Keratinocyte (primary cell): ENCODE measurements around the gene PTPRD. TPM values are rescaled to one million over a fixed set of nuclear protein-coding genes. Genes with fewer than 3 reads are reported as not detected.

Source experiments
- DNase-seq: peaks from one replicate; pipeline ENCODE4 v3.0.0-alpha.2; 2011; ENCODE audit warnings: low read depth, missing footprints, low spot score
- FAIRE-seq: peaks from 2 replicates; lab custom pipeline; 2011; peaks lifted over from hg19 to GRCh38; lab: Jason Lieb, UNC
- H2AFZ ChIP-seq: 2 replicates; pipeline ENCODE4 v1.6.0; 2012; ENCODE audit warnings: low read length, control low read depth, inconsistent platforms; ENCODE audit not compliant: control insufficient read depth
- H3K27ac ChIP-seq: 2 replicates; pipeline ENCODE4 v1.5.1; 2011; ENCODE audit warnings: low read length; ENCODE audit not compliant: control insufficient read depth, insufficient read depth
- H3K27me3 ChIP-seq: 3 replicates; pipeline ENCODE4 v1.6.0; 2011; ENCODE audit warnings: low read length; ENCODE audit not compliant: control insufficient read depth, insufficient read depth; ENCODE audit errors: extremely low read depth
- H3K36me3 ChIP-seq, 2 experiments: 2 replicates in 1 of 2; 3 replicates in 1 of 2; pipeline ENCODE4 v1.5.1; 2011; ENCODE audit warnings: low read length in 2 of 2, mild to moderate bottlenecking in 1 of 2; ENCODE audit not compliant: control insufficient read depth in 2 of 2, insufficient read depth in 2 of 2; ENCODE audit errors: extremely low read depth in 1 of 2
- H3K4me1 ChIP-seq: 3 replicates; pipeline ENCODE4 v1.5.1; 2011; ENCODE audit warnings: low read length; ENCODE audit not compliant: control insufficient read depth, insufficient read depth; ENCODE audit errors: extremely low read depth
- H3K4me2 ChIP-seq: 3 replicates; pipeline ENCODE4 v1.6.0; 2011; ENCODE audit warnings: low read depth, low read length; ENCODE audit not compliant: control insufficient read depth, insufficient read depth; ENCODE audit errors: extremely low read depth
- H3K4me3 ChIP-seq, 3 experiments: fragments of 200-600 bp in 1 of 3; sonication (generic) in 1 of 3; 2 replicates in 2 of 3; 3 replicates in 1 of 3; pipeline ENCODE4 v1.5.1; 2011 to 2016; ENCODE audit warnings: low read length in 3 of 3, mild to moderate bottlenecking in 3 of 3, control low read depth in 2 of 3, inconsistent platforms in 1 of 3, low read depth in 1 of 3, mixed read lengths in 1 of 3, mixed run types in 1 of 3, moderate library complexity in 1 of 3; ENCODE audit not compliant: control insufficient read depth in 2 of 3, insufficient read depth in 2 of 3; ENCODE audit errors: extremely low read depth in 1 of 3
- H3K79me2 ChIP-seq: 2 replicates; pipeline ENCODE4 v1.6.0; 2012; ENCODE audit warnings: low read length; ENCODE audit not compliant: control insufficient read depth, insufficient read depth
- H3K9ac ChIP-seq: 3 replicates; pipeline ENCODE4 v1.6.0; 2011; ENCODE audit warnings: low read length; ENCODE audit not compliant: control insufficient read depth, insufficient read depth; ENCODE audit errors: extremely low read depth
- H3K9me1 ChIP-seq: 3 replicates; pipeline ENCODE4 v1.6.0; 2011; ENCODE audit warnings: low read length; ENCODE audit not compliant: control insufficient read depth, insufficient read depth; ENCODE audit errors: extremely low read depth
- H3K9me3 ChIP-seq: 2 replicates; pipeline ENCODE4 v1.5.1; 2012; ENCODE audit warnings: low read depth, low read length; ENCODE audit not compliant: control insufficient read depth
- H4K20me1 ChIP-seq: 3 replicates; pipeline ENCODE4 v1.6.0; 2011; ENCODE audit warnings: low read length; ENCODE audit not compliant: control insufficient read depth, insufficient read depth; ENCODE audit errors: extremely low read depth
- CTCF ChIP-seq, 3 experiments: IDR thresholded peaks in 1 of 3; conservative IDR thresholded peaks in 1 of 3; optimal IDR thresholded peaks in 1 of 3; 2 replicates in 2 of 3; 3 replicates in 1 of 3; pipeline versions ENCODE3 to v1.5.1; 2011; ENCODE audit warnings: low read length in 3 of 3, mild to moderate bottlenecking in 3 of 3, moderate library complexity in 2 of 3, control low read depth in 1 of 3, inconsistent platforms in 1 of 3; ENCODE audit not compliant: insufficient read depth in 2 of 3; ENCODE audit errors: extremely low read depth in 1 of 3
- EZH2 ChIP-seq: IDR thresholded peaks from one replicate; pipeline ENCODE4 v1.6.1; 2012; ENCODE audit warnings: inconsistent platforms, mild to moderate bottlenecking, low read length, moderate library complexity
- dilution Hi-C: fragments of 300-500 bp; cut with MboI; formaldehyde crosslinking; loops from one replicate; pipeline ENCODE4 v1.7.0; 2020; ENCODE audit warnings: low sequenced_read_pairs; ENCODE audit not compliant: extremely low pct_ligation_motif_present
- polyA plus RNA-seq, 5 experiments: library from polyadenylated mRNA; depleted of rRNA in 3 of 5; stranded (reverse) in 3 of 5; stranded (forward) in 1 of 5; unstranded in 1 of 5; fragments of >200 nt; gene quantifications; 1 replicate in 1 of 5; 2 replicates in 3 of 5; 3 replicates in 1 of 5; pipeline versions ENCODE4 v1.2.1 to v1.2.3, GENCODE V29; 2011 to 2012; ENCODE audit warnings: missing spikeins in 2 of 5, low read depth in 1 of 5, low replicate concordance in 1 of 5

Gene PTPRD
- polyA plus RNA-seq, 1 donor (not counting 4 experiments of a cell fraction or from before 2014, with no cell fraction given) = 0.10 TPM

- FAIRE-seq = no peak
Measured at GRCh38 chr9:10282084-10282483, 330.7 kb downstream of the PTPRD start.

GRCh38 chr9:10274988-10275387 is 337.8 kb downstream of the PTPRD start:
- Histone ChIP-seq H4K20me1 (no peaks in the 10 kb centered on the region), H3K9me3 (no peaks in the 10 kb centered on the region), H3K27me3 (no peaks in the 10 kb centered on the region), H2AFZ (no peak overlapping the region), H3K79me2 (no peaks in the 10 kb centered on the region), H3K4me1 (no peaks in the 10 kb centered on the region), H3K27ac (no peak overlapping the region), H3K4me3 (no peak overlapping the region), H3K9me1 (no peaks in the 10 kb centered on the region), H3K9ac (no peak overlapping the region), H3K4me2 (no peak overlapping the region), H3K36me3 (no peaks in the 10 kb centered on the region)
- DNase-seq (no peak), FAIRE-seq (no peak)
- dilution Hi-C loops = no loop called here
- TF ChIP-seq CTCF (optimal IDR thresholded peaks at IDR 0.05 in 1 of 3, IDR thresholded peaks at IDR 0.05 in 1 of 3, conservative IDR thresholded peaks at IDR 0.05 in 1 of 3; ENCODE audit: extremely low read depth in 1 of 3, insufficient read depth in 2 of 3, low read length in 3 of 3) (no peak), EZH2 (no peak)

More at GRCh38 chr9:10282084-10282483, 330.7 kb downstream of the PTPRD start:
- DNase-seq = no peak
- Histone ChIP-seq H3K27me3 (no peaks in the 10 kb centered on the region), H3K9me3 (no peaks in the 10 kb centered on the region), H3K36me3 (no peaks in the 10 kb centered on the region), H3K9me1 (no peaks in the 10 kb centered on the region), H4K20me1 (no peaks in the 10 kb centered on the region), H3K4me1 (no peaks in the 10 kb centered on the region), H3K9ac (no peak overlapping the region), H3K79me2 (no peaks in the 10 kb centered on the region), H3K27ac (no peak overlapping the region), H3K4me2 (no peak overlapping the region), H3K4me3 (no peak overlapping the region), H2AFZ (no peak overlapping the region)
- dilution Hi-C loops = no loop called here
- TF ChIP-seq CTCF (optimal IDR thresholded peaks at IDR 0.05 in 1 of 3, IDR thresholded peaks at IDR 0.05 in 1 of 3, conservative IDR thresholded peaks at IDR 0.05 in 1 of 3; ENCODE audit: extremely low read depth in 1 of 3, insufficient read depth in 2 of 3, low read length in 3 of 3) (no peak), EZH2 (no peak)
